Activated T-cell treated with anti-CD3 and anti-CD28 coated beads, Interleukin-2, amount 50 U/mL, for 1 hour (primary cell): Measurements from ENCODE around the gene SVIL.
"Not testable (repeated sequence)": the region's sequence is repeated elsewhere in the genome, so short reads cannot be mapped to it uniquely, and the experiment has no call there.

Experiments
- DNase-seq: peaks from one replicate; pipeline ENCODE4 v3.0.0-alpha.2; 2020

Gene SVIL

DNA sequence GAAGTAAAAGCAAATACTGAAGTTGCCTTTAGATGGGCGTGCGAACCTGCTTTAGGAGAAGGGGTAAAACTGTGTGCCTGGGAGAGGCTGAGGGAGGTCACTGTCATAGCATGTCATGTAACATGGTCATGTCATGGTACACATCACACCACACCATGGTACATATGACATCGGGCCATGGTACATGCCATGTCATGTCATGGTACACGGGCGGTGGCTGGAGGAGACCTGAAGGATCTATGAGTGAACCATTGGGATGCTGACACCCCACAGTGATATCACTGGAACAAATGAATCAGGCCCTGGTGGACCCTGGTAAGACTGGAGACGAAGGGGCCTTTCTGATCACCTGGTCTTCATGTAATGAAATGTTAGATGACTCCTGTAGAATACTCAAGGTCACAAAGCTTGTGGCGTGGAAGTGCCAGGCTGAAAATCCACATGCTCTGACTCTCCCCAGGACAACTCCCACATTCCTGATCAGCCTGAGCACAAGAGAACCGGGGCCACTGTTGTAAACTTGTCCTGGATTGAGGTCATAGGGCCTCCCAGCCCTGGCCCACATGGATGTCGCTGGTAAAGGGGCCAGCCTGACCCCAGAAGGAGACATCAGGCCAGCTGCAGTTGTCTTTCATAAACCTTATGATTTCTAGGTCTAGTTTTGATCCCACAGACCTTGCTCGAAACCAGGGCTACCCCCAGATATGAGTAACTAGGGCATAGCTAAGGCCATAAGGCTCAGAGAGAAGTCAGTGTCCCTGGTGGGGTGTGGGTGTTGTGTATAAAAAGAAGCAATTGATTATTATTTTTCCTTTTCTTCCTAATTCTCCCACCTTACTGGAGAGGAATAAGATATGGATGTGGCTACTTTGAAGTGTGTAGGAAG is 60.3 kb downstream of the SVIL start:
- not testable (repeated sequence) for DNase-seq

DNA sequence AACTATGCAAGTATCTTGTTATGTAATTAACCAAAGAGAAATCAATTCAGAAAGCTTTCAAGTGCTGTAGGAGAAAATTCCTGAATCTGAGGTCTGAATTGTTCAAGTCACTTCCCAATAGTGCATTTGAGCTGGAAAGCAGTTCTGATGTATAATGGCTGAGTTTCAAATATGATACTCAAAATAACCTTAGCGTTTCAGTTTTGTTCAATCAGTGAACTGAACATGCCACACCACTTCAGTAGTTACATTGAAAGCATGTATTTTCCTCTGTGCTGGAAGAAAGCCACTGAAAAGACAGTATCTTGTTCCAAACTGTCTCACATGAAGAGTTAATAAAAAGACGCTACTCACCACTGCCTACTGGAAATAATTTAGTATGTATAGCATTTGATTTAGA is 64.5 kb downstream of the SVIL start:
- DNase-seq: not testable (repeated sequence)

- DNase-seq: no peak
Observed at GRCh38 chr10:29569795-29570194, 65.0 kb downstream of the SVIL start.

GRCh38 chr10:29567003-29567402 is 67.8 kb downstream of the SVIL start:
- no peak for DNase-seq

GRCh38 chr10:29566209-29566608 is 68.6 kb downstream of the SVIL start:
- not testable (repeated sequence) for DNase-seq

DNA sequence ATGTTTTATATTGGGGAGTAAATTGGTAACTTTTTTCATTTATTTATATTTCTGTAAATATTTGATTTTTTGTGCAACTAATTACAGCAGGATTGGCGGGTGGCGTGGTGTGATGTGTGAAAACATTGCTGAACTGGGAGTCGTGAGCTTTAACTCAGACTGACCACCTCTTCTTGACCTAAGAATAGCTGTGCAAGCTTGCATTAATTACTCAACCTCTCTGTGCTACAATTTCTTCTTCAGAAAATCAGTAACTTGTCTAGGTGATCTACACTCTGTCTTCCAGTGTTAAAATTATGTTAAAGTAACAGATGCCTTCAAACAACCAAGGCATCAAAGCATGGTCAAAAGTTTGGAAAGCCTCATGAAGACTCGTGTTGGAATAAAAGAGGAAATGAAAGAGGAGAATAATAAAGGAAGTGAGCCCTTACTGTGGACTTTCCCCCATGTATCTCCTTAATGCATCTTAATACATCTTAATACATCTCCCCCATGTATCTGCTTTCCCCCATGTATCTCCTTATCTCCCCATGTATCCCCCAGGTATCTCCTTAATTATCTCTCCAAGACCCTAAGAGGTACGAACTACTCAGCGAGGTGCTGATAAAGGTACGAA is 71.2 kb downstream of the SVIL start:
- DNase-seq: no peak

GRCh38 chr10:29563006-29563405 is 71.8 kb downstream of the SVIL start:
- not testable (repeated sequence) for DNase-seq

DNA sequence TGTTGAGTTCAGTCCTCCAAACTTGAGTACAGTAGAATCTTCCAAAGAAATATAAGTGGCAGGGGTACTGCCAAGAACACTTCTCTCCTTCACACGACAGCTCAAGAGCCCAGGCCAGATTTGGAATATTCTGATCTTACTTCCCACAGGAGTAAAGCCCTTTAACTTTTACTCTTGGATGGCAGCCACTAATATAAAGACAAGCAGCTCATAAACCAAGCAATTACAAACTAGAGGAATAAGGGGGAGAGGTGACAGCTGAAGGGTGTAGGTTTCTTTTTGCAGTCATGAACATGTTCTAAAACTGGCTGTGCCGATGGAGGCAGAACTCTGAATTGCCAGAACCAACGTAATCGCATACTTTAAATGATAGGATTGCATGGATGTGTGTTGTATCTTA is 74.8 kb downstream of the SVIL start:
- DNase-seq: no peak

DNA sequence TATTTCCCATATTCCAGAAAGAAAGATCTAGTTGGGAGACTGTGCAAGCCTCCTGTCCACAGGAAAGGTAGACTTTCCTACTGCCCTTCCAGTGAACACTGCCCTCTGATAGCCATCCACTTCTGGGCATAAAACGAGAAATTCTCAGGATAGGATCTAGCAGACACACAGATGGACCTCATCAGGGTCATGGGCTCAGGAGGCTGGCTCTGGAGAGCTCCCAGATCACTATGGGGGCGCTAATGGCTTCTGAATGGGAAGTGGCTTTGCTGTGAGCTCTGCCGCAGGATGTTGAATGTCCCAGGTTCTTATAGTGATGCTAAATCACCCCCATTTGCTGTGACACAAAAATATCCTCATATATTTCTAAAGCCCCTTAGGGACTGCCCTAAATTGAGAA is 77.1 kb downstream of the SVIL start:
- DNase-seq: no peak

DNA sequence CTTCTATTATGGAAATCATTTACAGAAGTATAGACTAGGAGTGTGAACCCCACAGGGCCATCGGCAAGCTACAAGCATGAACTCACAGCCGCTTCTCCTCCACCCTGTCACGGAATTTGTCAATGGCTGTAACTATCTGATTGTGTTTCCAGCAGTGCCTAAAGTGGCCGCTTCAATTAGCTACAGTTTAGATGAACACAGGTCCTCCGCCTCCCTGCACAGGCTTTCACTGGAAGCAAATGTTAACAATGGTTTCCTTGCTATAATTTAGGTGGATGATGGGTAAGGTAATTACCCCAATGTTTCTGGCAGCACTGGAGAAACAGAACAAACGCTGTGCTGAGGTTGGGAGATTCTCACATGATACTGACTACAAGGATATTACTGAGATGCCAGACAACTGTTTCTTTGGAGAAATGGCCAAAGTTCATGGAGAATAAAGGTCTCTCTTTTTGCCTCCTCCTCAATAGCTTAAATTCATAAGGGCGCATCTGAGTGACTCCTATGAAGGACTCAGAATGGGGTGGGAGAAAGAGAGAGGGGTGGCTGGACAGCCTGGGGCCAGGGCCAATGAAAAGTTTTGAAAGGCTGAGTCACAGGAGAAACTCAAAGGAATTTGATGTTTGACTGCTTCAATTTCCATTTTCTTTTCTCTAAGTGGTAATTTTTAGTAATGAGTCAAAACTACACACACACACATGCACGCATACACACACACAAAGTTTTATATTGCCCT is 78.9 kb downstream of the SVIL start:
- DNase-seq: no peak

DNA sequence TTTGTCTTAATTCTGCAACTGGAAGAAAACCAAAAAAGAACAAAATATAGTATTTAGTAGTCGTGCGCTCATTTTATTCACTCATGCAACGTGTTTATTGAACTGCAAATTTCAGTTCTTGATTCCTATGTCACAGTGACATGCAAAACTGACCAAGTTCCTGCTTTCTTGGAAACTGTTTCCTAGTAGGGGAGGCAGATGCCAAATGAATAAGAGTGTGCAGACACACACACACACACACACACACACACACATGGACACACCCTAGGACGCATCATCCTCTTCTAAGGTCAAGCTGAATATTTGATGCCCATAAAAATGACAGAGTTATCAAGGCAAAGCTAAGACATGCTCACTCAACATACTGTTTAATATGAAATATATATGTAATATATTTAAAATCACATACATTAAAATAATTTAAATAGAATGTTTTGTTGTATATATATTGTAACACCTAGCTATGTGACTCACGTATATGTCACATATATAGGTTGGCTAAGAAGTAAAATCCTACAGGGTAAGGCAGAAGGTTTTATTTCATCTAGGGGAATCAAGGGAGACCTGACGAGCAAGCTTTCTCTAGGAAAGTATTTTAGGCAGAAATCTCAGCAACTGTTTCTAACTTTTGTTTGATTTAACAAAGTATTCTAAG is 79.6 kb downstream of the SVIL start:
- DNase-seq: no peak

- no peak for DNase-seq
Observed at GRCh38 chr10:29554660-29555059, 80.1 kb downstream of the SVIL start.

- DNase-seq: no peak
Observed at GRCh38 chr10:29553544-29554250, 81.1 kb downstream of the SVIL start.

GRCh38 chr10:29553116-29553515 is 81.7 kb downstream of the SVIL start:
- not testable (repeated sequence) for DNase-seq

- DNase-seq: not testable (repeated sequence)
Observed at GRCh38 chr10:29549493-29549892, 85.3 kb downstream of the SVIL start.

DNA sequence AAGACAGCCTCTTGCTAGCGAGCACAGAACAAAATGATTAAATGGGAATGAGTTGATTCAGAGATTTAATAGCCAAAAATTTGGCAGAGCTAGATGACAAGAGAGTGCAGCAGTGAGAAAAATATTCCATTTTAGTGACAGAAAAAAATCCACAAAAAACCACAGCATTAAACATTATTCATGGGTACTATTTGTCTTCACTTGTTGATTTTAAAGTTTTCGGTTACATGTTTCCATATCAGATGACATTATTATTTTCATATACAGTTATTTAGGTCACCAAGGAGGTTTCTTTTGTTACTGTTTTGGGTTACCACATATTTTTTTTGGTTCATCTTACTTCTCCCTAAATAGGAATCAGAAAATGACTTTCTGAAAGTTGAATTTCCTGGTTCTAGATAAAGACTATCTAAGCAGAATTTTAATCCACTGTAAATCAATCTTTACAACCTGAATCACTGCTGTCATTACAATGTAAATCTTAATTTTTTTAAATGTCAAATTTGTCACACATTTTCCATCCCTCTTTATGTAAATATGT is 87.9 kb downstream of the SVIL start:
- DNase-seq: no peak

DNA sequence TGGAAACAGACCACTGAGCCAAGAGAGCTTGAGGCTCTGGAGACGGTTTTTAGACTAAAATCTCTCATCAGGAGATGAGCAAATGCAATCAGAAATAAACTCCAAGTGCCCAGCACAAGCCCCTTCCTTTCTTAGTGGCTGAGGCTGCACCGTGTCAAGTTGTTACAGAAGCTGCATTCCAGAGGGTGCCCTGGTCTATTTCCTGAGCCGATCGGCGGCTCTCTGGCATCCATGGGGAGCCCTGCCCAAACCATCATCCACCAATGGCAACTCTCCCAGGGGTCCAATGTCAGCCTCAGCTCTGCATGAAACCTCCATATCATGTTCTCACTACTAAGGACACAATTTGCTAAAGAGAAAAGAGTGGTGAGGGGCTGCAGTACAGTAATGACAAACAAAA is 89.6 kb downstream of the SVIL start:
- DNase-seq: no peak

DNA sequence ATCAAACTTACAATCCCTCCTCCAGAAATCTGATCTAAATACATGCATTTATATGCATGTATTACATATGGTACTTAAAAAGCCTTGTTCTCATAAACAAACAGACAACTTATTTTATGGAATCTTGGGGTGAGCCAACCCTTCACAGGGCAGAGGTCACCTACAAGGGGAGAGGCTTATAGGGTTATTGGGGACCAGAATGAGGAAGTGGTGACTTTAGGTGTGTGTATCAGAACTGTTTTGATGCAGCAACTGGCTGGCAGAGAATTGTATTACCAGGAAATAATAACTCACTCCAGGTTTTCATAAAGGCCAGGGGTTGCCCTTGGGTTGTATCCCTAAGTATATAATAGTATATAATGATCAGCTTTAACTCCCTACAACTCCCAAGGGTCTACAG is 91.1 kb downstream of the SVIL start:
- no peak for DNase-seq

DNA sequence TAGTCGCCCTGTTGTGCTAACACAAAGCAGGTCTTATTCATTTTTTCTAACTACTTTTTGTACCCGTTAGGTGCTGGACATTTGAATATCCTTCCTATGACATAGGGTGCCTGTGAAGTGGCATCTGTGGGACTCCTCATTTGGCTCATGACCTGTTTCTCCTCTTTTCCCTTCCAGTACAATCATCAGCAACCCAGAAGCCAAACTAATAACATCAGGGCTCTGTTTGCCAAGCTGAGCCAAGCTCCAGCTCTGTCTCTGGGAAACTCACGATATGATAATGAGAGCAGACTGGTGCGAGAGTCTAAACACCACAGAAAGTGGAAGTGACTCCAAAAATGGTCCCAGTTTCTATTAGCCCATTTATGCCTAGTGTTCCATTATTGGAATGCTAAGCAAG is 92.0 kb downstream of the SVIL start:
- no peak for DNase-seq

DNA sequence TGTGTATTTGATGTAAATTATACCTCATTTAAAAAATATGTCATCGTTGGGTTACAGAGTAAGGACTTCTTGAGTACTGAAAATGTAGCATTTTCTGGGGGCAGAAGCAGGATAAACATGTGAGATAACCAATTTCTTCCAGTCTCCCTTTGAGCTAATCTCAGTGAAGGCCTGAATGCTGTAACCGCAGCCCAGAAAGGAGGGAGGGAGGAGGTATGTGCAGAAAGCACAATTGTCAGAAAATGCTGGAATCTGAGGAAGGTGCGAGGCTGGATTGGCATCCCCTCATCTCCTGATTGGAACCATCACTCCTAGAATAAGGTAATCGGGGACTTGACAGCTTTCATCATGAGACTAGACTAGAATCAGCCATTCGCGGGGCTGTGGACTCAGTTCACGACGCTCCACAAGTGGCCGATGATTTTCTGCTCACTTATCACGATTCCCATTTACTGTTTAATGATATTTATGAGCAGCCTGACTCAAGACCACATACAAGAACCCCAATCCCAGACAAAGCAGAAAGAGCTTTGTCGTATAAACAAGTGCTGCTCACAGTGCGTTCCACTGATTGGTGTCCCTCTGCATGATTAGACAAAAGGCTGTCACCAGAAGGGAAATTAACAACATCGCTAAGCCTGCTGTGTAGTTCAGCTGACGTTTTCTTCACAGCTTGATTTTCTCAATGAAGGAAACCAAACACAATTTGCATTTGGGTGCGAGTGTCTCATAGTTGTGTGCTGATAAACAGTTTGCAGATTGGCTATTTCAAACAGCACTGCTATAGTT is 93.2 kb downstream of the SVIL start:
- no peak for DNase-seq

DNA sequence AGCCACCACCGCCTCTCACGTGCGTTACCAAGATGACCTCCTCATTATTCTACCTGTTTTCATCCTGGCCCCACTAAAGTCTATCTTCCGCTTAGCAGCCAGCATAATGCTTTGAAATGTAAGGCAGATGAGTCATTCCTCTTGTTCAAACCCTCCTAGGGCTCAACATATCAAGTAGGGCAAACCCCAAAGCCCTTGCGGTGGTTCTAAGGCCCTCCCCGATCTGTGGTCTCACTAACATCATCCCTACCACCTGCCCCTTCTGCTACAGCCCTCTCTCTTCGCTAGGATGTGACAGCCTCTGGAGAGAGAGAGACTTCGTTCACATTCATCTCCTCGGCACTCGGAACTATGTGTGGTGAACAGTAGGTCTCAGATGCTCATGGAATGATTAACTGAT is 94.8 kb downstream of the SVIL start:
- no peak for DNase-seq
